Thyroid gland (tissue), 4 donors: ENCODE results near the gene CDHR5. TPM values are rescaled to one million over a fixed set of nuclear protein-coding genes. Genes with fewer than 3 reads are reported as not detected.

Experiments used
- DNase-seq, 2 donors: peaks; one replicate each; pipeline ENCODE4 v3.0.0-alpha.2; 2019
- H3K27ac ChIP-seq, 3 donors: fragments of 200-600 bp; sonication (generic); 1 replicate in 2 of 3; 2 replicates in 1 of 3; pipeline ENCODE4 v1.5.1; 2016 to 2019; ENCODE audit warnings: mild to moderate bottlenecking in 1 of 3, moderate library complexity in 1 of 3
- H3K27me3 ChIP-seq: fragments of 200-600 bp; sonication (generic); one replicate; pipeline ENCODE4 v1.5.1; 2019
- H3K36me3 ChIP-seq, 2 donors: fragments of 200-600 bp; sonication (generic); one replicate each; pipeline ENCODE4 v1.5.1; 2016 to 2019
- H3K4me1 ChIP-seq, 2 donors: fragments of 200-600 bp; sonication (generic); one replicate each; pipeline ENCODE4 v1.5.1; 2017 to 2019
- H3K4me3 ChIP-seq, 3 donors: fragments of 200-600 bp; sonication (generic); replicated peaks in 1 of 3; 1 replicate in 2 of 3; 2 replicates in 1 of 3; pipeline ENCODE4 v1.5.1; 2016; ENCODE audit warnings: mild to moderate bottlenecking in 1 of 3
- H3K9me3 ChIP-seq: fragments of 200-600 bp; sonication (generic); one replicate; pipeline ENCODE4 v1.5.1; 2017
- CTCF ChIP-seq, 6 experiments: fragments of 200-600 bp in 3 of 6; fragments of 450-650 bp in 3 of 6; sonication (generic) in 3 of 6; IDR thresholded peaks; one replicate each; pipeline ENCODE4 v1.5.1; 2016 to 2019; ENCODE audit warnings: antibody characterized with exemption in 6 of 6, mild to moderate bottlenecking in 2 of 6, inconsistent platforms in 1 of 6, moderate library complexity in 1 of 6
- POLR2A ChIP-seq, 2 donors: fragments of 450-650 bp; IDR thresholded peaks; one replicate each; pipeline ENCODE4 v1.6.1; 2017; ENCODE audit warnings: antibody characterized with exemption in 2 of 2, mild to moderate bottlenecking in 2 of 2, moderate library complexity in 1 of 2
- WGBS, 2 donors: methylation state at CpG; one replicate each; pipeline ENCODE4 v1.1.5; 2017; 5-methylcytosine and 5-hydroxymethylcytosine counted together
- intact Hi-C: fragments of 100-400 bp; cut with DNase I; formaldehyde crosslinking; loops from one replicate; pipeline ENCODE4 v1.15.1; 2023
- microRNA counts, 2 donors: library from miRNA; unstranded; fragments of <30 nt; microRNA quantifications; one replicate each; lab custom pipeline; 2016 to 2017
- microRNA-seq: library from miRNA; unstranded; fragments of <30 nt; microRNA quantifications from one replicate; pipeline ENCODE4, GENCODE V29; 2016
- small RNA-seq: library from RNA; depleted of rRNA; stranded (forward); fragments of <200 nt; gene quantifications from one replicate; pipeline ENCODE3, GENCODE V24; 2016
- total RNA-seq, 4 donors: library from RNA; depleted of rRNA; stranded (reverse); fragments of >200 nt; gene quantifications; one replicate each; pipeline ENCODE4 v1.2.3, GENCODE V29; 2016

The CDHR5 gene
- total RNA-seq, 4 donors from 2014 or later, result not detected

- 0% methylated on average over 6 of the region's 123 CpGs; no CpG with 5 or more reads in 1 of the 2 donors for WGBS, 2 donors
- DNase-seq, result peak; percentile 95 to 96
- Histone ChIP-seq H3K4me1 (peaks cover 24 to 34% of the 10 kb centered on the region in 2 donors), H3K27me3 (no peaks in the 10 kb centered on the region), H3K4me3 (peak overlapping the region; percentile 21 to 69 (median 42)), H3K36me3 (no peaks in the 10 kb centered on the region), H3K27ac (peak overlapping the region in 2 of 3 donors; percentile 17 to 46), H3K9me3 (no peaks in the 10 kb centered on the region)
- intact Hi-C loops, result no loop called here
- peak in 1 of 6 experiments; percentile 8 for TF ChIP-seq CTCF (IDR thresholded peaks at IDR 0.05)
- TF ChIP-seq POLR2A (IDR thresholded peaks at IDR 0.05), result peak in 1 of 2 donors; percentile 49
Measured at GRCh38 chr11:568306-569157, 56.2 kb downstream of the CDHR5 start.

GRCh38 chr11:567629-568292, 57.0 kb downstream of the CDHR5 start:
- DNase-seq, result no peak
- intact Hi-C loops, result no loop called here
- Histone ChIP-seq H3K9me3 (no peaks in the 10 kb centered on the region), H3K36me3 (no peaks in the 10 kb centered on the region), H3K27me3 (no peaks in the 10 kb centered on the region), H3K4me1 (peaks cover 16 to 26% of the 10 kb centered on the region in 2 donors), H3K4me3 (peak overlapping the region in 2 of 3 donors; percentile 21 to 69), H3K27ac (peak overlapping the region in 2 of 3 donors; percentile 17 to 28)
- 76 to 85% methylated on average over 7 of the region's 41 CpGs for WGBS, 2 donors
- TF ChIP-seq POLR2A (IDR thresholded peaks at IDR 0.05) (no peak), CTCF (IDR thresholded peaks at IDR 0.05) (no peak)

- DNase-seq, result no peak
- intact Hi-C loops, result no loop called here
- TF ChIP-seq POLR2A (IDR thresholded peaks at IDR 0.05), result no peak
- no peak for TF ChIP-seq CTCF (IDR thresholded peaks at IDR 0.05)
- Histone ChIP-seq H3K27me3 (no peaks in the 10 kb centered on the region), H3K36me3 (no peaks in the 10 kb centered on the region), H3K9me3 (no peaks in the 10 kb centered on the region), H3K4me1 (peaks cover 10 to 20% of the 10 kb centered on the region in 2 donors), H3K4me3 (no peak overlapping the region), H3K27ac (no peak overlapping the region)
- WGBS, 2 donors, result 94% methylated on average over 14 to 16 of the region's 18 CpGs
Measured at GRCh38 chr11:567011-567628, 57.6 kb downstream of the CDHR5 start.

MicroRNAs encoded within 50 kb of the gene (microRNA counts, 767-probe panel; counts per million panel counts)
- microRNA hsa-miR-210 (lab: Ali Mortazavi, UCI), result 0 counts per million in 2 donors

Small RNA genes lying within 50 kb of the gene (microRNA-seq; reads per million reads assigned to microRNA genes)
- 26.3 reads per million, percentile 41 among the genes with 10 or more reads in this experiment for gene MIR210

Small RNA genes lying within 50 kb of the gene (small RNA-seq; reads per million reads assigned to genes)
- gene MIR210, result 0.56 reads per million

Other genes with a start within 250 kb of the CDHR5 start
- gene PKP3, start 230.7 kb downstream of the CDHR5 start, total RNA-seq, result 10 to 100 TPM; 30.4 to 58.4 (median 46.9) TPM
- 10 to 100 TPM; 46.0 to 69.6 (median 47.8) TPM for gene SIGIRR, start 210.0 kb downstream of the CDHR5 start, total RNA-seq
- 1 to 10 TPM; 3.7 to 6.4 (median 4.7) TPM for gene ANO9, start 182.9 kb downstream of the CDHR5 start, total RNA-seq
- 10 to 100 TPM; 40.8 to 69.9 (median 41.7) TPM for gene PTDSS2, start 174.7 kb downstream of the CDHR5 start, total RNA-seq
- 100 to 1,000 TPM; 191 to 259 (median 231) TPM for gene RNH1, start 117.7 kb downstream of the CDHR5 start, total RNA-seq
- gene HRAS, start 89.4 kb downstream of the CDHR5 start, total RNA-seq, result 10 to 100 TPM; 16.9 to 41.3 (median 29.9) TPM
- 1 to 10 TPM; 1.7 to 2.6 (median 2.3) TPM for gene LRRC56, start 87.4 kb downstream of the CDHR5 start, total RNA-seq
- gene LMNTD2, start 64.2 kb downstream of the CDHR5 start, total RNA-seq, result 1 to 10 TPM; 4.2 to 8.8 (median 6.6) TPM
- gene RASSF7, start 64.0 kb downstream of the CDHR5 start, total RNA-seq, result 10 to 100 TPM; 18.6 to 60.0 (median 24.8) TPM
- gene PHRF1, start 48.5 kb downstream of the CDHR5 start, total RNA-seq, result 10 to 100 TPM; 18.3 to 31.0 (median 19.3) TPM
- 10 to 100 TPM; 15.4 to 42.4 (median 29.1) TPM for gene IRF7, start 9.0 kb downstream of the CDHR5 start, total RNA-seq
- gene SCT, start 2.2 kb upstream of the CDHR5 start, total RNA-seq, result not detected
- under 1 TPM in 2 of 4 donors, not detected in 2; 0.88 to 0.89 TPM for gene DRD4, start 12.3 kb upstream of the CDHR5 start, total RNA-seq
- gene DEAF1, start 70.3 kb upstream of the CDHR5 start, total RNA-seq, result 100 to 1,000 TPM in 1 of 4 donors, 10 to 100 TPM in 3; 61.8 to 103 (median 87.6) TPM
- 100 to 1,000 TPM in 1 of 4 donors, 10 to 100 TPM in 3; 57.3 to 103 (median 67.7) TPM for gene TMEM80, start 70.9 kb upstream of the CDHR5 start, total RNA-seq
- 100 to 1,000 TPM; 185 to 259 (median 195) TPM for gene EPS8L2, start 81.3 kb upstream of the CDHR5 start, total RNA-seq
- 100 to 1,000 TPM; 300 to 965 (median 558) TPM for gene TALDO1, start 122.5 kb upstream of the CDHR5 start, total RNA-seq
- 10 to 100 TPM; 27.4 to 47.6 (median 35.5) TPM for gene GATD1, start 152.5 kb upstream of the CDHR5 start, total RNA-seq
- under 1 TPM in 2 of 4 donors, not detected in 2; 0.44 to 0.45 TPM for gene CEND1, start 165.1 kb upstream of the CDHR5 start, total RNA-seq
- 10 to 100 TPM in 1 of 4 donors, 1 to 10 TPM in 3; 5.1 to 13.1 (median 7.8) TPM for gene SLC25A22, start 173.3 kb upstream of the CDHR5 start, total RNA-seq
- gene PIDD1, start 180.3 kb upstream of the CDHR5 start, total RNA-seq, result 10 to 100 TPM; 11.9 to 33.2 (median 16.1) TPM
- gene RPLP2, start 185.0 kb upstream of the CDHR5 start, total RNA-seq, result 100 to 1,000 TPM; 172 to 526 (median 290) TPM
- gene PNPLA2, start 194.0 kb upstream of the CDHR5 start, total RNA-seq, result 10 to 100 TPM; 35.8 to 95.0 (median 57.6) TPM
- 10 to 100 TPM in 2 of 4 donors, 1 to 10 TPM in 2; 4.1 to 21.2 (median 12.3) TPM for gene CRACR2B, start 203.0 kb upstream of the CDHR5 start, total RNA-seq
- gene CD151, start 208.0 kb upstream of the CDHR5 start, total RNA-seq, result 100 to 1,000 TPM; 135 to 326 (median 298) TPM
- gene POLR2L, start 217.6 kb upstream of the CDHR5 start, total RNA-seq, result 10 to 100 TPM; 17.9 to 89.2 (median 52.4) TPM
- gene TSPAN4, start 217.9 kb upstream of the CDHR5 start, total RNA-seq, result 100 to 1,000 TPM in 2 of 4 donors, 10 to 100 TPM in 2; 86.1 to 127 (median 107) TPM